ENCODE data around the gene PHRF1. TPM values are rescaled to one million over a fixed set of nuclear protein-coding genes. Genes with fewer than 3 reads are reported as not detected.

Gene PHRF1
- total and polyA plus RNA-seq, 11 donors: 11.6 to 21.3 (median 18.1) TPM

- 1 to 3% (median 1%) methylated on average over 7 to 123 of the region's 123 CpGs; no CpG with 5 or more reads in 1 of the 4 donors for WGBS, 4 donors
- H3K4me1 ChIP-seq: peaks cover 0 to 31% (median 16%) of the 10 kb centered on the region in 12 donors
- no peaks in the 10 kb centered on the region for H3K27me3 ChIP-seq
- H3K36me3 ChIP-seq: no peaks in the 10 kb centered on the region
- DNase-seq (peak; percentile 93 to 97 (median 95)), ATAC-seq (peak; percentile 89 to 94 (median 92))
- H3K9me3 ChIP-seq: no peaks in the 10 kb centered on the region
- peak overlapping the region; percentile 64 to 90 (median 76) for H3K4me3 ChIP-seq
- TF ChIP-seq POLR2A (IDR thresholded peaks at IDR 0.05) (peak; percentile 58 to 65), CTCF (IDR thresholded peaks at IDR 0.05) (no peak)
- intact Hi-C loops (cut with DNase I): loop anchor here in 2 of 10 donors (2.0 to 5.0 kb wide), 2 partner anchors 46 to 129 kb away; partner anchors contain the start of genes DEAF1 (in 1 of the 2), IRF7 (in 1 of the 2) and TMEM80 (in 1 of the 2)
- H3K27ac ChIP-seq: peak overlapping the region; percentile 87 to 100 (median 98)
Observed at GRCh38 chr11:568306-569157, 7.7 kb upstream of the PHRF1 start.

- H3K4me3 ChIP-seq: peak overlapping the region; percentile 64 to 90 (median 76)
- peaks cover 0 to 2% (median 0%) of the 10 kb centered on the region in 9 donors for H3K27me3 ChIP-seq
- ATAC-seq (peak in 3 of 4 donors; percentile 11 to 19 (median 19)), DNase-seq (peak in 3 of 5 donors; percentile 55 to 78 (median 74))
- WGBS, 4 donors: 22 to 47% (median 25%) methylated on average over 18 to 36 of the region's 36 CpGs
- H3K4me1 ChIP-seq: peaks cover 0 to 32% (median 16%) of the 10 kb centered on the region in 12 donors
- peak overlapping the region; percentile 87 to 100 (median 98) for H3K27ac ChIP-seq
- H3K9me3 ChIP-seq: no peaks in the 10 kb centered on the region
- intact Hi-C loops (cut with DNase I): loop anchor here in 2 of 10 donors (2.0 to 5.0 kb wide), 2 partner anchors 45 to 128 kb away; partner anchors contain the start of genes DEAF1 (in 1 of the 2), IRF7 (in 1 of the 2) and TMEM80 (in 1 of the 2)
- no peaks in the 10 kb centered on the region for H3K36me3 ChIP-seq
- no peak for TF ChIP-seq CTCF (IDR thresholded peaks at IDR 0.05)
- no peak for TF ChIP-seq POLR2A (IDR thresholded peaks at IDR 0.05)
Observed at GRCh38 chr11:569158-569885, 6.9 kb upstream of the PHRF1 start.

DNA sequence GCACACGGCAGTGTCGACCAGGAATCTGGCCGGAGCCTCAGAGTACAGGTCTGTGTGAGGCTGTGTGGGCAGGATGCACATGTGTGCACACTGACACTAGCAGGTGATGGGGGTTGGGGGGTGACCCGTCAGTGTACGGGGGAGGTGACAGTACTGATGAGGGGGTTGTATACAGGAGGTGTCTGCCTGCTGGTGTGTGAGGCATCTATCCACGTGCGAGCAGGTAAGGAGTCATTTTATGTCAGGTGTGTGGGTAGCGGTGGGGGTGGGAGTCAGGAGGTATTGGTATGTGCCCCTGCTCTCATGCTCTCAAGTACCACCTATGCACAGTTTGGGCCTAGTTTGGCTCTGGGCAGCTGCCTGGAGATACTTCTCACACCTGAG is 4.5 kb upstream of the PHRF1 start:
- intact Hi-C loops (cut with DNase I): no loop called here
- Histone ChIP-seq H3K4me1 (peaks cover 0 to 38% (median 25%) of the 10 kb centered on the region in 12 donors), H3K4me3 (no peak overlapping the region), H3K36me3 (no peaks in the 10 kb centered on the region), H3K9me3 (no peaks in the 10 kb centered on the region), H3K27me3 (peaks cover 0 to 6% (median 0%) of the 10 kb centered on the region in 9 donors), H3K27ac (no peak overlapping the region)
- TF ChIP-seq CTCF (IDR thresholded peaks at IDR 0.05): no peak
- TF ChIP-seq POLR2A (IDR thresholded peaks at IDR 0.05): no peak
- no peak for DNase-seq
- no peak for ATAC-seq
- WGBS, 4 donors: 74 to 84% (median 77%) methylated on average over 8 of the region's 8 CpGs

All from heart left ventricle (tissue), 16 donors.